Measurements from ENCODE around the gene PPHLN1. TPM values are rescaled to one million over a fixed set of nuclear protein-coding genes. Genes with fewer than 3 reads are reported as not detected.

PPHLN1 gene
- total and polyA plus RNA-seq, 7 donors, result 25.7 to 52.9 (median 28.9) TPM

DNA sequence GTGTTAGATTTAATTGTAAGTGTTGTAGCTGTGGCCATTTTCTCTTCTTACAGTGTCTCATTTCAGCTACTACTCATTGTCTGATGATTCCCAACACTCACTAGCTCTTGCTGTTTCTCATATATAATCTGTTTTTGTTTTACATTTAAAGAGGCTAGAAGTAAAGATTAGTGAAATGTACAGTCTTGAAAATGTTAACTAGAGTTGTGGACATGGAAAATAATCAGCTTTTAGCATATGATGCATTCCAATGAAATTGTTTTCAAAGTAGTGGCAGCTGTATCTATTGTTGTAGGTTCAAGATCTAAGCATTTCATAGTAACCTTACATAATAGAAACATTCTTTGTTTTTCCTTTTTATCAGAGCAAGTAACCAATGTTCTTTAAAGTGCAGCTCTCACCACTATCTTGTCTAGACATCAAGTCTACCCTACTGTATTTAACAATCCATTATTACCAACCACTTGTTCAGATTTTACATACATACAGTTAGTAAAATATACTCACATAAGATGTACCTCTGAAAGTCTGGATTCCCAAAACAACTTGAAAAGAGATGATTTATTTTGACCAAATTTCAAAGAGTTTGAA lies 76.9 kb downstream of the PPHLN1 start:
- Histone ChIP-seq H3K4me3 (no peak overlapping the region), H3K27ac (no peak overlapping the region), H3K9me3 (no peaks in the 10 kb centered on the region), H3K4me1 (no peaks in the 10 kb centered on the region), H3K27me3 (ENCODE audit: insufficient read depth in 3 of 3, low read length in 2 of 3) (no peaks in the 10 kb centered on the region), H3K36me3 (ENCODE audit: insufficient read depth in 1 of 2, low read depth in 1 of 2) (peaks cover 0 to 15% of the 10 kb centered on the region in 2 donors)
- no peak for DNase-seq
- TF ChIP-seq, protein P1, sequence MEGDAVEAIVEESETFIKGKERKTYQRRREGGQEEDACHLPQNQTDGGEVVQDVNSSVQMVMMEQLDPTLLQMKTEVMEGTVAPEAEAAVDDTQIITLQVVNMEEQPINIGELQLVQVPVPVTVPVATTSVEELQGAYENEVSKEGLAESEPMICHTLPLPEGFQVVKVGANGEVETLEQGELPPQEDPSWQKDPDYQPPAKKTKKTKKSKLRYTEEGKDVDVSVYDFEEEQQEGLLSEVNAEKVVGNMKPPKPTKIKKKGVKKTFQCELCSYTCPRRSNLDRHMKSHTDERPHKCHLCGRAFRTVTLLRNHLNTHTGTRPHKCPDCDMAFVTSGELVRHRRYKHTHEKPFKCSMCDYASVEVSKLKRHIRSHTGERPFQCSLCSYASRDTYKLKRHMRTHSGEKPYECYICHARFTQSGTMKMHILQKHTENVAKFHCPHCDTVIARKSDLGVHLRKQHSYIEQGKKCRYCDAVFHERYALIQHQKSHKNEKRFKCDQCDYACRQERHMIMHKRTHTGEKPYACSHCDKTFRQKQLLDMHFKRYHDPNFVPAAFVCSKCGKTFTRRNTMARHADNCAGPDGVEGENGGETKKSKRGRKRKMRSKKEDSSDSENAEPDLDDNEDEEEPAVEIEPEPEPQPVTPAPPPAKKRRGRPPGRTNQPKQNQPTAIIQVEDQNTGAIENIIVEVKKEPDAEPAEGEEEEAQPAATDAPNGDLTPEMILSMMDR (IDR thresholded peaks at IDR 0.05), result no peak
- no peak for ATAC-seq
- intact Hi-C loops (cut with DNase I), result no loop called here

DNA sequence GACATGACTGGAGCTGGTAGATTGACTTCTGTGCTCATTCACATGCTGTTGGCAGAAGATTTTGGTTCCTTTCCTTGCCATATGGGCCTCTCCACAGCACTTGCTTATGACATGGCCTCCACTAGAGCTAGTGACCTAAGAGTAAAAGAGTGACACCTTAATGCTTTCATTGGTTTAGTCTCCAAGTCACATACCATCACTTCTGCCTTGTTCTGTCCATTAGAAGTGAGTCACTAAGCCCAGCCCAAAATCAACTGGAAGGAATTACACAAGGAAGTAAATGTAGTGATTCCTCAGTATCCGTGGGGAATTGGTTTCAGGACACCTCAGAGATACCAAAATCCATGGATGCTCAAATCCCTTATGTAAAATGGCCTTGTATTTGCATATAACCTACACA lies 81.3 kb downstream of the PPHLN1 start:
- intact Hi-C loops (cut with DNase I), result no loop called here
- ATAC-seq (no peak), DNase-seq (no peak)
- H3K4me3 ChIP-seq, result no peak overlapping the region
- no peaks in the 10 kb centered on the region for H3K9me3 ChIP-seq
- H3K27ac ChIP-seq, result no peak overlapping the region
- TF ChIP-seq, protein P1 (IDR thresholded peaks at IDR 0.05), result no peak
- no peaks in the 10 kb centered on the region for H3K4me1 ChIP-seq
- 94 to 100% (median 97%) methylated on average over 1 of the region's 1 CpG for whole genome bisulfite sequencing, 3 donors
- no peaks in the 10 kb centered on the region for H3K36me3 ChIP-seq (ENCODE audit: insufficient read depth in 1 of 2, low read depth in 1 of 2)
- H3K27me3 ChIP-seq (ENCODE audit: insufficient read depth in 3 of 3, low read length in 2 of 3), result no peaks in the 10 kb centered on the region

DNA sequence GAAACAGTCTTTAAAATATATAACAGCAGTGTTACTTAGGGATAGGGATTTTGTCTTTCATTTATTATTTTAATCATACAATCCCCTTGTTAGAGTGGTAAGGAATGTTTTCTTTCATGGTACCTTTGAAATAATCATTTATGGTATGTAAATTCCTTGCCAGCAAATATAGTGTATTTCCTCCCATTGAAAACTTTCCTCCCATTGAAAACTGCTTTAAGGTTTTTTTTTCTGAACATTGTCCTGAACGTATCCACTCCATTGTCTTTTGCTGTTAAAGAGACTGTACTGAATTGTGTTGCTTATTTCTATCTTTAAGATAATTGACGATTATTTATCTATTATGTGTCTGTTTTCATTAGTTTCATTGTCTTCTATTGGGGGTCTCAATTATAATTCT lies 83.5 kb downstream of the PPHLN1 start:
- no peak for ATAC-seq
- TF ChIP-seq, protein P1 (IDR thresholded peaks at IDR 0.05), result no peak
- DNase-seq, result no peak
- 71 to 82% (median 73%) methylated on average over 2 of the region's 2 CpGs for WGBS, 3 donors
- Histone ChIP-seq H3K27me3 (ENCODE audit: insufficient read depth in 3 of 3, low read length in 2 of 3) (no peaks in the 10 kb centered on the region), H3K36me3 (ENCODE audit: insufficient read depth in 1 of 2, low read depth in 1 of 2) (no peaks in the 10 kb centered on the region), H3K27ac (no peak overlapping the region), H3K4me1 (no peaks in the 10 kb centered on the region), H3K9me3 (no peaks in the 10 kb centered on the region), H3K4me3 (no peak overlapping the region)
- intact Hi-C loops (cut with DNase I), result no loop called here

DNA sequence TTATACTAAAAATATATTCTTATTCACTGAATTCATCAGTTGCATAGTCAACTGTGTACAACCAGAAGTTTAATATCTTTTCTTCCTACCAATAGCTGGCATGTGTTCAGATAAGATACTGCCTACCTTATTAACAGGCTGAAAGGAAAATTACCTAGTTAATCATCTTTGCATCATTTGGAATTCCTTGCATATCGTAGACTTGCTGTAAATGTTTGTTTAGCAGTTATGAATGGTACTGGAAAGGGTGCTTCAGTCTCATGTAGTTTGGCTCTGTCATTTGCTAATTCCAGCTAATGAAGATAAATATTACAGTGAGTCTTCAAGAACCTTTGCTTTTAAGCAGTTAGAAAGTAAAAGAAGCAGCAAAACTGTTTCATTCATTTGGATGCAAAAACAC lies 84.4 kb downstream of the PPHLN1 start:
- no peak for ATAC-seq
- no peaks in the 10 kb centered on the region for H3K27me3 ChIP-seq (ENCODE audit: insufficient read depth in 3 of 3, low read length in 2 of 3)
- H3K27ac ChIP-seq, result no peak overlapping the region
- intact Hi-C loops (cut with DNase I), result no loop called here
- H3K9me3 ChIP-seq, result no peaks in the 10 kb centered on the region
- H3K36me3 ChIP-seq (ENCODE audit: insufficient read depth in 1 of 2, low read depth in 1 of 2), result no peaks in the 10 kb centered on the region
- no peak overlapping the region for H3K4me3 ChIP-seq
- TF ChIP-seq, protein P1 (IDR thresholded peaks at IDR 0.05), result no peak
- DNase-seq, result no peak
- no peaks in the 10 kb centered on the region for H3K4me1 ChIP-seq
- 77 to 90% (median 85%) methylated on average over 1 of the region's 1 CpG for whole genome bisulfite sequencing, 3 donors

DNA sequence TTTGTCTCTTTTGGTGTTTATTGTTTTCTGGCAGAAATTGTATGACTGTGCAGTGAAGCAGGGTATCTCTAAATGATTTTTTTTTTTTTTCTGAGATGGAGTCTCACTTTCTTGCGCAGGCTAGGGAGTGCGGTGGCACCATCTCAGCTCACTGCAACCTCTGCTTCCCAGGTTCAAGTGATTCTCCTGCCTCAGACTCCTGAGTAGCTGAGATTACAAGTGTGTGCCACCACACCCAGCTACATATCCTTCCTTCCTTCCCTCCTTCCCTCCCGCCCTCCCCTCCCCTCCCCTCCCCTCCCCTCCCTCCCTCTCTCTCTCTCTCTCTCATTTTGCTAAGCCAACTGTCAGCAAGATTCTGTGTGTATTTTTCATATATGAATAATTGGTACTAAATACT lies 94.4 kb downstream of the PPHLN1 start:
- ATAC-seq (no peak), DNase-seq (no peak)
- TF ChIP-seq, protein P1 (IDR thresholded peaks at IDR 0.05), result no peak
- Histone ChIP-seq H3K4me1 (peaks cover 20% of the 10 kb centered on the region), H3K27ac (no peak overlapping the region), H3K4me3 (no peak overlapping the region), H3K9me3 (no peaks in the 10 kb centered on the region), H3K27me3 (ENCODE audit: insufficient read depth in 3 of 3, low read length in 2 of 3) (no peaks in the 10 kb centered on the region), H3K36me3 (ENCODE audit: insufficient read depth in 1 of 2, low read depth in 1 of 2) (no peaks in the 10 kb centered on the region)
- intact Hi-C loops (cut with DNase I), result no loop called here
- 83 to 96% (median 87%) methylated on average over 2 to 3 of the region's 3 CpGs for WGBS, 3 donors
